Prostate gland (tissue), 2 donors: Measurements from ENCODE around the gene SULT1C4.

Experiments
- POLR2A ChIP-seq: fragments of 450-650 bp; IDR thresholded peaks from one replicate; pipeline ENCODE4 v1.6.1; 2016; ENCODE audit warnings: antibody characterized with exemption, mild to moderate bottlenecking
- POLR2AphosphoS5 ChIP-seq: sonication (generic); formaldehyde crosslinking; IDR thresholded peaks from one replicate; pipeline ENCODE4 v1.6.1; 2017; ENCODE audit warnings: antibody characterized with exemption
- TF ChIP-seq, protein P1 (sequence below), 4 experiments: fragments of 200-600 bp in 2 of 4; fragments of 450-650 bp in 2 of 4; sonication (generic) in 2 of 4; IDR thresholded peaks; 1 replicate in 3 of 4; 2 replicates in 1 of 4; pipeline ENCODE4 v1.5.1; 2016 to 2019; ENCODE audit warnings: antibody characterized with exemption in 4 of 4, mild to moderate bottlenecking in 2 of 4, moderate library complexity in 2 of 4

DNA sequence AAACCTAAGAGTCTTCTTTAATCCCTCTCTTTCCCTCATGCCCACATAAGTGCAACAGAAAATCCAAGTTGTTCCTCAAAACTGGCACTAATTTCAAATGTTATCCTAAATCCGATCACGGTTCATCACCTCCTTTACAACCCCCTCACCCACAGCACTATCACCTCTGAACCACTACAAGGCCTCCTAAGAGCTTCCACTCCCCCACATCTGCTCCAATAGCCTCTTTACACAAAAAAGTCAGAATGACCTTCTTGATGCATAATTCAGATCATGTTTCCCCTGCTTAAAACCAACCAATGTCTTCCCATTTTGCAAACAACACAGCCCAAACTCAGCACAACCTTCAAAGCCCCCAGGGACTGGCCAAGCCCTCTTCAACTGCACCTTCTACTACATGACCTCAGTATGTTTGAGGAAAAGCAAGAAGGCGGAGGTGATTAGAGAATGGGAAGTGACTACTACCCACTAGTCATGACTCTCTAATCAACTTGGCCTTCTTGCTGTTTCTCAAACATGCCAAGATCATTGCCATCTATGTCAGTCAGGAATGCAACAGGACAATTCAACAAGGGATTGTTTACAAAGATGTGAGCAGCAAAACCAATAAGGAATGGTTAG, 36.6 kb downstream of the SULT1C4 start:
- TF ChIP-seq, protein P1, sequence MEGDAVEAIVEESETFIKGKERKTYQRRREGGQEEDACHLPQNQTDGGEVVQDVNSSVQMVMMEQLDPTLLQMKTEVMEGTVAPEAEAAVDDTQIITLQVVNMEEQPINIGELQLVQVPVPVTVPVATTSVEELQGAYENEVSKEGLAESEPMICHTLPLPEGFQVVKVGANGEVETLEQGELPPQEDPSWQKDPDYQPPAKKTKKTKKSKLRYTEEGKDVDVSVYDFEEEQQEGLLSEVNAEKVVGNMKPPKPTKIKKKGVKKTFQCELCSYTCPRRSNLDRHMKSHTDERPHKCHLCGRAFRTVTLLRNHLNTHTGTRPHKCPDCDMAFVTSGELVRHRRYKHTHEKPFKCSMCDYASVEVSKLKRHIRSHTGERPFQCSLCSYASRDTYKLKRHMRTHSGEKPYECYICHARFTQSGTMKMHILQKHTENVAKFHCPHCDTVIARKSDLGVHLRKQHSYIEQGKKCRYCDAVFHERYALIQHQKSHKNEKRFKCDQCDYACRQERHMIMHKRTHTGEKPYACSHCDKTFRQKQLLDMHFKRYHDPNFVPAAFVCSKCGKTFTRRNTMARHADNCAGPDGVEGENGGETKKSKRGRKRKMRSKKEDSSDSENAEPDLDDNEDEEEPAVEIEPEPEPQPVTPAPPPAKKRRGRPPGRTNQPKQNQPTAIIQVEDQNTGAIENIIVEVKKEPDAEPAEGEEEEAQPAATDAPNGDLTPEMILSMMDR (IDR thresholded peaks at IDR 0.05) = no peak
- TF ChIP-seq POLR2AphosphoS5 = no peak
- no peak for TF ChIP-seq POLR2A
